GM18520 (cell line): ENCODE measurements around the gene ERG.

ENCODE experiments used
- ATAC-seq: cut with Tn5 transposase; IDR thresholded peaks from one replicate; pipeline ENCODE4 v1.9.1; 2021; ENCODE audit not compliant: unreplicated experiment

Gene ERG

DNA sequence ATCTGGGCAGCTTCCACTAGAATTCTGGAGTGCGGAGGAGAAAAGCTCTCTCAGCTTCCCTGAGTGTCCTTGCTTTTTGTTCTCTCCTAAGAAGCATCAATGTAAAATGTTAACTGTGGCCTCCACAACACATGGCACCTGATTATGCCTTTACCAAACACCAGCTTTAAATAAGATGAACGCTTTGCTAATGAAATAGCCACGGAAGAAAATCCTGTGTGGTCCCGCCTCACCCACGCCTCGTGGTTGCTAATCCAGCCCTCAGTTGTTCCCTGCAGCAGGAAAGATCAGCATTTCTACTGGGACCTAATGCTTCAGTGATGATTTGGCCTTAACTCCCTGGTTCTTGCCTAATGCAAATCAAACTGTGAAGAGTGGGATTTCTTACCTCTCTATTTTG, 1.8 kb upstream of the ERG start:
- ATAC-seq, result no peak

DNA sequence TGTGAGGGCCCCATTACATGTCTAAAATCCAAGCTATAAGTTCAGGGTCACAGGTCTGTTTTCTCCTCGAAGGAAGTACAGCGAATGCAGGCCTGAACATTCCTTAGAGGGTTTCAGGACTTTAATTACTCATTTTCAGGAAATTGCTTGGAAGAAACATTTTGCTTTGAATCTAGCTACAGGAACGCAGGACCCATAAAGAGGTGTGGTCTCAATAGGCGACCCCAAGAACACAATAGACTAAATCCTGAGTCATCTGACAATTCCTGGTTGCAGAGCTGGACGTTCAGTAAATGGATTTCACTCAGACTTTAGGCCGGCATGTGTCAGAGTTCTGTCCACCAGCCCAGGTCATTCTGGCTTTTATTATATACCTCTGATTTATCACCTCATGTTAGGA, 1.0 kb upstream of the ERG start:
- no peak for ATAC-seq

DNA sequence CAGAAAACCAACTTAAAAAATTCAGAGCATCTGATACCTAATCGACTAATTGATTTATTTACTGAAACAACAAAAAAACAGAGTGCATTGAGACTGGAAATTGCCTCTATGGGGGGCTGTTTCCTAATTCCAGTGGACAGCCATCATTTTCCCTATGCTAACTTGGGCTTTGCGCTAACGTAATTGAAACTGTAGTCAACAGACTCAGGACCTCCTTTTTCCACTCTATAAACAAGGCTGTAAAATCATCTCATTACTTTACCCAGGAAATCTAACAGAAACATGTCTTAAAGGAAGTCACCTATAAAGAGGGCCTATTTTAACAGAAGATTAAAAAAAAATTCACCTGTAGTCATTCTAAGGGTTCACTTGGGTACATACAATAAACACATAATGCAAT, 2.1 kb downstream of the ERG start:
- ATAC-seq, result no peak

DNA sequence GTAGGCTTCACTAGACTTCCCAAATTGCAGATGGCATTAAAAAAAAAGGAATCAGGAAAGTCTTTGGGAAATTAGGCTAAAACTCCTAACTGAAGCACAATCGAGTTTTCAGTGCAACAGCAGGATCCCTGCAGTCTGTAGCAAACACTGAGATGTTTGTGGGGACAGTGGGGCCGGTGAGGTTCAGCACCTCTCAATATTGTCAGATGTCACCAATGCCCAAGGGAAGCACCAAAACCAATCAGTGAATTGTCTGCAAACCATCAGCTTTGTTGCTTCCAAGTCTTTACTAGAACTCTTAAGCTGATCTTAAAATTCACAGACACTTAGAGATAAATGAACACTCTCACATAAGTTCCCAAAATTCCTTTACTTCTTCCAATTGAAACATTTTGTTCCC, 2.6 kb downstream of the ERG start:
- ATAC-seq, result no peak

- no peak for ATAC-seq
Measured at GRCh38 chr21:38495242-38495641, 3.0 kb downstream of the ERG start.

DNA sequence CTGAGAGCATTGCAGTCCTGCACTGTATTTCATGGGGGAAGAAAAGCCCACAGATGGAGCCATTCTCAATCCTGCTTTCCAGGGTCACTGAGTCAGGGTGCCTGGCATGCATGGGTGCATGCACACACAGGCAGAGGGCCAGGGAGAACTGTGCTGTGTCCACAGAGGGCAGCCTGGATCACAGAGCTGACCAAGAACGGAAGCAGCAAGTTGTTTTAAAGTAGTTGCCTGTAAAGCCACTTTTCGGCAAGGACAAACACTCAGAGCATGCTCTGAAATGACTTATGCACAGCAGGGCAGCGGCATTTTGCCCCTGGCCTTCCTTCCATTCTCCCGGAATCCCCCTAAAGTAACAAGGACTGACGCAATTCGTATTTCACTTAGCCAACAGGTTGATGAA, 3.6 kb downstream of the ERG start:
- ATAC-seq, result no peak

DNA sequence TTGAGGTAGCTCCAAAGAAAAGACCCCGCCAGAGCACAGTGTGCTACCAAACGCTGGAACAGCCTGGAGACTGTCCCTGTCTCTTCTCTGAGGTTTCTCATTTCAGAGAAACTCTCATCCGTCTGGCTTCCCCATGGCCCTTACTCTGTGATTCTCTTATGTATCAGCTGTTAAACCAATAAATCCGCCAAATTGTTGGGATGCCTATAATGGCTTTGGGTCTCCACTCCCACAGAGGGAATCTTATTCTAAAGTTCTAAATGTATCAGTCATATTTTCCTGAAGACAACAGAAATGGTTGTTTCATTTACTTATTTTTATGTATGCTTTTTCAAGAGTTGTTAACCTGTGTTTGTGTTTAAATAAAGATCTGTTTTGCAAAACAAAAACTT, 4.0 kb downstream of the ERG start:
- no peak for ATAC-seq

DNA sequence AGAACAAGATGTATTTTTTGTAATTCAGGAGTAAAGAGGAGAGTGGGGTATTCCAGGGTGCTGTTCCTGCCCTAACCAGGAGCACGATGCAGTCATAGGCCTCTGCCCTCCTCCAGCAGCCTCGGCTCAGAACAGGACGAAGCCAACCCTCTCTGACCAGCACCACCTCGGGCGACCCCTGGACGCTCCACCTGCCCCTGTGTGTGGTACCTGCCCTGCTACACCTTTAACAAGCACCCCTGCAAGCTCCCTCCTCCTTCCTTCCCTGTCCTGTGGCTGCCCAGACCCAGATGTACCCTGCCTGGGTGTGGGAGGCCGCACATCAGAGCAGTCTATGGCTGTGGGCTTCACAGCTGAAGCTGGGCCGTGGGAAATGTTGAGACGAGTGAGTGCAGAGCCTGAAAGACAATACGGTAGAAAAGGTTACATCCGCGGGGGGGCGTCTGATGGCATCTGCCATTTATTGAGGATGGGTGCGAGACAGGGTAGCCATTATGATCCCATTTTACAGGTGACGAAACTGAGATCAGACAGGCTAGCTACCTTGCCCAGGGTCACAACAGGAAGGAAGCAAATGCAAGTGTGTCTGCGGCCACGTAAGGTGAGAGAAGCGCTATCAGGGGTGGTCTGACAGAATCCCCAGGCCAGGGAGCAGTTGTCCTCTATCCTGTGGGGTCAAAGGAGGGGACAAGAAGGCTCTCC, 4.6 kb downstream of the ERG start:
- no peak for ATAC-seq

GRCh38 chr21:38492007-38492406, 6.3 kb downstream of the ERG start:
- ATAC-seq, result no peak

- ATAC-seq, result no peak
Measured at GRCh38 chr21:38491536-38491935, 6.7 kb downstream of the ERG start.

DNA sequence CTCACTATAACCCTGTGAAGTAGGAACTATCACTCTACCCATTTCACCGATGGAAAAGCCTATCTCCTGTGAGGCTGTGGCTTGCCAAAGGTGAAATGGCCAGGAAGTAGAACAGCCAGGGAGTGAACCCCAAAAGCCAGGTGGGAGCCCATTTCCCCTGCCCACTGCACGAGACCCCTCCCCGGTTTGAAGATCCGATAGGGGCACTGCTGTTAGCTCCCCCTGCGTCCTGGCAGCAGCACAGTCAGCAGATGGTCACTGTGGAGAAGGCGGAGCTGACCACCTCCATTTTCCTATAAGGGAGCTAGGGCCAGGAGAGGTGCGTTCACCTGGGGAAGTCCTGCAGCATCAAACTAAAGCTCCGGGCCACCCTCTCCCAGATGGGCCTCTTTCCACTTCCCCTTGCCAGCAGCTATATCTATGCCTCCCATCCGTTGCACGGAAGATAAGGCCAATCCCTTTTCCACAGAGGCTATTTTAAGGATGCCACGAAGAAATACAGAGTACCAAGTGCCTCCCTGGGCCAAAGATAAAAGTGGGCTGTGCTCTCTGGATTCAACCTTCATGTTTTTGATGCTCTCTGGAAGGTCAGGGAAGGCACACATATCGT, 7.8 kb downstream of the ERG start:
- ATAC-seq, result no peak

GRCh38 chr21:38489729-38490128, 8.5 kb downstream of the ERG start:
- no peak for ATAC-seq

DNA sequence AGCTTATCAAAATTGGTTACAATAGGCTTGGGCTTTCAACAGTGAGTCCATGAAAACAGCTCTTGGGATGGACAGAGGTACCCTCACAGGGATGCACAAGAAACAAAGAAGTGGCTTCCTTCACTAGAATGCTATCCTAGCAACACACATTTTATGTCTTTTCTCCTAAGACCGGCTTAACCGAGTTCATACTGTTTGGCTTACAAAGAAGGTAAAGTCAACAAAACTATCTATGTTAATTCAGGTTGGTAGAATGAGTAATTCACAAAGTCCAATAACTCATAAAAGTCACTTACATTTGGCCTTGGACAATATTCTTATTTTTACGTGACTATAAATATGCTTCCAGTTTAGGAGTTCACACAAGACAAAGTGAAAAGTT, 9.0 kb downstream of the ERG start:
- ATAC-seq, result no peak

- ATAC-seq, result no peak
Measured at GRCh38 chr21:38488640-38489270, 9.5 kb downstream of the ERG start.

GRCh38 chr21:38487901-38488639, 10.2 kb downstream of the ERG start:
- no peak for ATAC-seq

DNA sequence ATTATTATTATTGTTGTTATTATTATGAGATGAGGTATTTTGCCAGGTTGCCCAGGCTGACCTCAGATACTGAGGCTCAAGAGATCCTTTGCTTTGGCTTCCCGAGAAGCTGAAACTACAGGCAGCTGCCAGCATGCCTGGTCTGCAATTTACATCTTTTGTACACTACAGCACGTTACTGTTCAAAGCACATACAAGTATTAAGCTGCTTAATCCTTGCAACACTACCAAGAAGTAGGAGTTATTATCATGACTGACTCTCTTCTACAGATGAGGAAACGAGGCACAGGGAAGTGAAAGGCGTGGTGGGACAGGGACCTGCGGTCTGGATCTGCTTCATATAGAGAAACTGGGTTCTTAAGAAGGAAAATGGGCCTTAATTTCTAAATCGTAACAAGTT, 11.6 kb downstream of the ERG start:
- no peak for ATAC-seq

DNA sequence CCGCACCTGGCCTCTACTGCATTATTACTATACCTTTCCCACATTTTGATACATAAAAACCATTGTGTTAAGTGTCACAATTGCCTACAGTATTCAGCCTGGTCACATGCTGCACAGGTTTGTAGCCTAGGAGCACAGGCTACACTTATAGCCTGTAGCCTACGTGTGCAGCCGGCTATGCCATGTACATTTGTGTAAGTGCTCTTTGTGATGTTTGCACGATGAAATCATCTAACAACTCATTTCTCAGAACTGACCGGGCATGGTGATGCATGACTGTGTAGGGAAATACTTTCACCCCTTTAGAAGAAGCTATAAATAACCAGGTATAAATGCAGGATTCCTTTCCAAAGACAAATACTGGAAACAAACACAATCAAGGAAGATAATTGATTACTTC, 12.1 kb downstream of the ERG start:
- ATAC-seq, result no peak

GRCh38 chr21:38479641-38480525, 18.4 kb downstream of the ERG start:
- no peak for ATAC-seq

GRCh38 chr21:38478782-38479181, 19.5 kb downstream of the ERG start:
- ATAC-seq, result no peak

DNA sequence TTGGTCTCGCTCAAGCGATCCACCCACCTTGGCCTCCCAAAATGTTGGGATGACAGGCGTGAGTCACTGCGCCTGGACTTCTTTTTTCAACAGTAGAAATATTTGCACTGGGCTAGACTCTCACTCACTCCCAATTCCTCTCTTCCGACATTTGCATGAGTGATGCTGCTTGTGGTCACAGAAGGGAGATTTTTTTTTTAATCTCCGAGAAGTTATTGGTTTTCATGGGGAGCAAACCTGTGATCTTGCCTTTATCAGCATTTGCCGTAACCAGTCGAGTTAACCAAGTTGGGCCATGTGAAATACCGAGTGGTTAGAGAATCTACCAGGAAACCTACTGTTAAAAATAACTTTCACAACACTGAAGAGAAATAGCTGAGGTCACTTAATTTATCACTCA, 21.1 kb downstream of the ERG start:
- ATAC-seq, result no peak

- ATAC-seq, result no peak
Measured at GRCh38 chr21:38476385-38476784, 21.9 kb downstream of the ERG start.
